ENCODE results near the gene COL8A1. TPM values are rescaled to one million over a fixed set of nuclear protein-coding genes. Genes with fewer than 3 reads are reported as not detected.

The COL8A1 gene
- total and polyA plus RNA-seq, 2 donors (not counting 1 experiment from before 2014, with no cell fraction given) = 0.12 TPM; not detected in 1

- DNase-seq (no peak), ATAC-seq (ENCODE audit: low read depth) (no peak)
- peaks cover 15% of the 10 kb centered on the region for H3K27me3 Mint-ChIP-seq
- no peaks in the 10 kb centered on the region for H3K79me2 ChIP-seq (ENCODE audit: control insufficient read depth, insufficient read depth, low read length)
- no peak overlapping the region for H3K4me3 ChIP-seq (ENCODE audit: control extremely low read depth in 1 of 5, extremely low read depth in 1 of 5, insufficient read depth in 1 of 5, low read depth in 2 of 5, low read length in 4 of 5)
- intact Hi-C loops (cut with micrococcal nuclease) = no loop called here
- ChIA-PET CTCF (interaction anchor here (1.0 kb wide), 1 partner anchor 732 kb away, joined by 3 read pairs; no protein-coding TSS in a partner anchor), POLR2A (no interaction called here)
- no peaks in the 10 kb centered on the region for H3K4me1 Mint-ChIP-seq
- no peak overlapping the region for H3K9ac ChIP-seq (ENCODE audit: low read length)
- no peak overlapping the region for H2AFZ ChIP-seq (ENCODE audit: insufficient read depth, low read depth, low read length, poor library complexity, severe bottlenecking)
- no peaks in the 10 kb centered on the region for H4K20me1 ChIP-seq (ENCODE audit: control insufficient read depth, insufficient read depth, low read length, poor library complexity, severe bottlenecking)
- no peak overlapping the region for H3K4me3 Mint-ChIP-seq
- no peak overlapping the region for H3K27ac Mint-ChIP-seq
- H3K4me1 ChIP-seq (ENCODE audit: control insufficient read depth in 2 of 2, insufficient read depth in 2 of 2, low read length in 2 of 2) = no peaks in the 10 kb centered on the region
- H3K4me2 ChIP-seq (replicated peaks; ENCODE audit: low read depth, low read length, poor library complexity, severe bottlenecking) = no peak overlapping the region
- TF ChIP-seq CTCF (IDR thresholded peaks at IDR 0.05) (no peak), EZH2 (IDR thresholded peaks at IDR 0.05; ENCODE audit: borderline replicate concordance, insufficient read depth, low read depth, low read length, poor library complexity, severe bottlenecking) (no peak)
- no peaks in the 10 kb centered on the region for H3K9me3 ChIP-seq (ENCODE audit: control extremely low read depth in 1 of 3, control insufficient read depth in 2 of 3, insufficient read depth in 1 of 3, low read length in 2 of 3)
- H3K9me3 Mint-ChIP-seq (ENCODE audit: insufficient read depth) = no peaks in the 10 kb centered on the region
- 91% methylated on average over 4 of the region's 6 CpGs for WGBS (ENCODE audit: insufficient coverage)
- peaks cover 0 to 8% (median 0%) of the 10 kb centered on the region in 4 experiments for H3K27me3 ChIP-seq (replicated peaks in 1 of 4; ENCODE audit: control extremely low read depth in 1 of 4, control insufficient read depth in 3 of 4, insufficient read depth in 4 of 4, low read length in 3 of 4)
- no peaks in the 10 kb centered on the region for H3K36me3 ChIP-seq (replicated peaks in 1 of 2; ENCODE audit: control extremely low read depth in 1 of 2, control insufficient read depth in 1 of 2, extremely low read depth in 1 of 2, insufficient read depth in 2 of 2, low read length in 1 of 2)
- no peak overlapping the region for H3K27ac ChIP-seq (ENCODE audit: low read length in 2 of 2)
These were observed 117.4 kb downstream of the COL8A1 start for GRCh38 chr3:99755831-99756230.

- Histone ChIP-seq H3K4me2 (replicated peaks; ENCODE audit: low read depth, low read length, poor library complexity, severe bottlenecking) (no peak overlapping the region), H3K4me3 (ENCODE audit: control extremely low read depth in 1 of 5, extremely low read depth in 1 of 5, insufficient read depth in 1 of 5, low read depth in 2 of 5, low read length in 4 of 5) (no peak overlapping the region), H3K79me2 (ENCODE audit: control insufficient read depth, insufficient read depth, low read length) (no peaks in the 10 kb centered on the region), H3K9me3 (ENCODE audit: control extremely low read depth in 1 of 3, control insufficient read depth in 2 of 3, insufficient read depth in 1 of 3, low read length in 2 of 3) (no peaks in the 10 kb centered on the region), H3K36me3 (replicated peaks in 1 of 2; ENCODE audit: control extremely low read depth in 1 of 2, control insufficient read depth in 1 of 2, extremely low read depth in 1 of 2, insufficient read depth in 2 of 2, low read length in 1 of 2) (no peaks in the 10 kb centered on the region), H3K27ac (ENCODE audit: low read length in 2 of 2) (no peak overlapping the region), H4K20me1 (ENCODE audit: control insufficient read depth, insufficient read depth, low read length, poor library complexity, severe bottlenecking) (no peaks in the 10 kb centered on the region), H3K27me3 (replicated peaks in 1 of 4; ENCODE audit: control extremely low read depth in 1 of 4, control insufficient read depth in 3 of 4, insufficient read depth in 4 of 4, low read length in 3 of 4) (peaks cover 0 to 5% (median 1%) of the 10 kb centered on the region in 4 experiments), H2AFZ (ENCODE audit: insufficient read depth, low read depth, low read length, poor library complexity, severe bottlenecking) (no peak overlapping the region), H3K4me1 (ENCODE audit: control insufficient read depth in 2 of 2, insufficient read depth in 2 of 2, low read length in 2 of 2) (no peaks in the 10 kb centered on the region), H3K9ac (ENCODE audit: low read length) (no peak overlapping the region)
- Mint-ChIP-seq H3K4me1 (no peaks in the 10 kb centered on the region), H3K27ac (no peak overlapping the region), H3K27me3 (peaks cover 15% of the 10 kb centered on the region), H3K9me3 (ENCODE audit: insufficient read depth) (no peaks in the 10 kb centered on the region), H3K4me3 (no peak overlapping the region)
- DNase-seq (no peak), ATAC-seq (ENCODE audit: low read depth) (no peak)
- TF ChIP-seq EZH2 (IDR thresholded peaks at IDR 0.05; ENCODE audit: borderline replicate concordance, insufficient read depth, low read depth, low read length, poor library complexity, severe bottlenecking) (no peak), CTCF (IDR thresholded peaks at IDR 0.05) (no peak)
- ChIA-PET CTCF (no interaction called here), POLR2A (no interaction called here)
- WGBS (ENCODE audit: insufficient coverage) = no CpG with 5 or more reads among the region's 2 CpGs
- intact Hi-C loops (cut with micrococcal nuclease) = no loop called here
These were observed 119.6 kb downstream of the COL8A1 start for GRCh38 chr3:99757966-99758365.
